GM19395 (cell line): ENCODE measurements around the gene CADM1.

Experiments used
- ATAC-seq: cut with Tn5 transposase; IDR thresholded peaks from one replicate; pipeline ENCODE4 v1.9.1; 2021; ENCODE audit warnings: mild to moderate bottlenecking, moderate library complexity; ENCODE audit not compliant: unreplicated experiment

Gene CADM1

DNA sequence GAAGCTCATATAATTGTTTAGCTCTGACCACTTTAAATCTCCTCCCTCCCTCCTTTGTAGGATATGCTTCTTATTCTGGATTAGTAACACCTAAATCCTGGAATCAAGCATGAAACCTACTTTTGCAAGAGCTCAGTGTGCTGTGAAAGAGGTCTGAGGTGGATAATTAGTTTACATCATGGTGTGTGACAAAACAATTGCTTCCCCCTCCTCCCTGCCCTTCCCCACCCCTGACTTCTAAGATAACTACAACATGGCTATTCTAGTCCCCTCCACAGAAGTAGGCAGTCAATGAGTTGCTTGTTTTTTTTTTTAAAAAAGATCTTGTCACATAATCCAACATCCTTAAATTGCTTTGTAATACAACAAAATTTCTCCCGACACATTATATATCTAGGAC is 314.0 kb downstream of the CADM1 start:
- ATAC-seq: no peak

DNA sequence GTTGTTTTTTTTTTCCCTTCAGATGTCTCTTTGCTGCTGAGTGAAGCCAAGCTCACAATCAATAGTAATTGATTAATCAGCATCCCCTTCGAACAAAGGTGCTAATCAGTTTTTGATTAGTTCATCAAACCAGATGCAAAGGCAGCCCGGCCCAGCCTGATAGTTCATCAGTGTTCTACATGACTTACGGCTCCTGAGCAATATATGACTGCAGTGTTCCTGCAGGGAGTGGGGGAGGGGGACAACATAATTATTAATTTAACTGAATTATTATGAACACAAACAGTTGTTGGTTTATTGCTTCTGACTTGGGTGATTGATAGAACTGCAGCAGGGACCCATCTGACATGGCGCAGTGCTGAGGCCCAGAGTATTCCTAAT is 315.3 kb downstream of the CADM1 start:
- ATAC-seq: no peak

DNA sequence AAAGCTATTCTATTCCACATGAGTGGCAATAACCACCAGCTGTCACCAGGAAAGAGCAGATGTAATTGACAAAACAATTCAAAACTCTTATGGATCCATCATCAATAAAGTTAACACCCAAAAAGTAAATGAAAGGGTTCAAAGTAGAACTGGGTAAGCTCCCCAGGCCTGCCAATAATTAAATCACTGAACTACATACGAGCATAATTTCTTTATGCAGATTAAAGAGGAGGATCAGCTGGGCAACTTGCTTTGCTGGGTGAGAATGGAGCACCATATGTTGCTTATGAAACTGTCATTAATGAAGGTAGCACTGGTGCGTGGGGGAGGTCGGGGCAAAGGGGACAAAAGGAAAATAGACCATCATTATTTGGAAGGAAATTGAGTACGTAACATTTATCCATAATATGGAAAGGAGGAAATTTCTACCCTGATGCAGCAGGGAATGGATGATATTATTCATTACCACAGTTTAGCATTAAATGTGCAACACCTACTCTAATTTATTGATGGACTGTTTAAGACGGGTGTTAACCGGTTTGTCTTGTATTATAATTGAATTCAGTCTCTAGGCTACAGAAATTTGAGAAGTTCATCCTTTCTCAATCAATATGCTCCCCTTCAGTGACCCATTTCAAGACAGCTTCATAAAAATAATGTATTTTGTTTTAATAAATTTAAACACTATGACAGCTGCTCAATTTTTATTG is 315.9 kb downstream of the CADM1 start:
- no peak for ATAC-seq

DNA sequence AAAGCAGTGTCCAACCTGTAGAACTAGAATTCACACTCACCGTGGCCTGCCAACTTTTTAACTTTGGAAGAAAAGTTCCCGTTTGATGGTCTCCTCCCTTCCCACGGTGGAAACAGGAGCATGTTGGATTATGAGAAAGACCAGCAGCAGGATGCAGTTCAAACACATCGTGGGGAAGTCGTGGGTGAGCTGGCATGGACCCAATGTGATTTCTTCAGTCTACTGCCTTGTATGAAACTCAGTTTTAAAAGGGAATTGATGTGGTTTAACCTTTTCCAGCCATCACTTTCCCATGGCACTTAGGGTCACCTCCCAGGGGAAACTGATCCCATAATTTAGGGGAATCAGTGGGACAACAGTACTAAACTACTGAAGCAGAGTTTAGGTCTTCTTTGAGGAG is 318.3 kb downstream of the CADM1 start:
- ATAC-seq: no peak

- ATAC-seq: no peak
Measured at GRCh38 chr11:115185507-115185906, 318.7 kb downstream of the CADM1 start.

- no peak for ATAC-seq
Measured at GRCh38 chr11:115184901-115185300, 319.3 kb downstream of the CADM1 start.

- ATAC-seq: no peak
Measured at GRCh38 chr11:115183830-115184229, 320.4 kb downstream of the CADM1 start.

GRCh38 chr11:115183136-115183535 is 321.1 kb downstream of the CADM1 start:
- no peak for ATAC-seq

DNA sequence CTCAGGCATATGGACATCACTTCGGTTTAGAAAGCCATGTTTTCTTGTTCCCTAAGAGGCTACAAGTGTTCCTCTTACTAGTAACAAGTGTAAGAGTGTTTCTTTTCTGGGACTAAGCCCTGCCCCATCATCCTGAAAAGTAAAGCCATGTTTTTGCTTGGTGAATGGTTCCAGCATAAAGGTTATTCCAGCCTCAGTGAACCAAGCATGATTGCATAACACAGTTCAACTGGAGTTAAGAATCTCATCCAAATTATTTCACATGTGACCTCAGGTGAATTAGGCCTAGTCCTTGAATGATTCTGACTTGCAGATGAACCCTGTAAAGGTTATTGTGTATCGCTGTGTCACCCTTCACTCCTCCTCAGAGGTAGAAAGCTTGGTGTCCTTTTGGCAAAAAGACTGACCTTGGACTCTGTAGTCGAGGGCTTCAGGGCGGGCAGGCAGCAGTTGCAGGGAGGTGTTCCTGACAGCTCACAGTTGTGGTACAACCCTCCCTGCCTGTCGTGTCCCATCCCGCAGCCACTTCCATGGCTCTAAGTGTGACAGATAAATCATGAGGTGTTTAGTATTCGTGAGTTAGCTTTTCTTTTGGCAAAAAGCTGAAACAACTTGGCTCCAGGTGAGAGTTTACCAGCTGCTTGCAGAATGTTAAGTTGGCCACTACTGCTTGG is 321.8 kb downstream of the CADM1 start:
- no peak for ATAC-seq

- no peak for ATAC-seq
Measured at GRCh38 chr11:115181538-115181937, 322.7 kb downstream of the CADM1 start.

DNA sequence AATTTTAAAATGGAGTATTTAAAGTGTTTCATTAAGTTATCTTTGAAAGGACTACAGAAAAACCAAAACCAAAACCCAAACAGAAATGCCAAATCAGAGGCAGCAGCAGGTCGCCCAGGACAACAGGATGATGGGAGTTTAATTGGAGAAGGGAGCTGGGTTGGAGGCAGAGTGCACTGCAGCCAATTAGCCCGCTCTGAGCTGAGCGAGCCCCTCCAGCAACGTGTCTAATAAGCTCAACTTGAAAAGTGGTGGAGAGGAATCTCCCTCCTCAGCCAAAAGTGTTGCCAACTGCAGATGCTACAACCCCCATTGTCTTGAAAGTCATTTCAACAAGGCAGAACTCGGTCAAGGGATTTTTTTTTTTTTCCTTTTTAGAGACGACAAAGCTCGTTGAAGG is 323.9 kb downstream of the CADM1 start:
- no peak for ATAC-seq

DNA sequence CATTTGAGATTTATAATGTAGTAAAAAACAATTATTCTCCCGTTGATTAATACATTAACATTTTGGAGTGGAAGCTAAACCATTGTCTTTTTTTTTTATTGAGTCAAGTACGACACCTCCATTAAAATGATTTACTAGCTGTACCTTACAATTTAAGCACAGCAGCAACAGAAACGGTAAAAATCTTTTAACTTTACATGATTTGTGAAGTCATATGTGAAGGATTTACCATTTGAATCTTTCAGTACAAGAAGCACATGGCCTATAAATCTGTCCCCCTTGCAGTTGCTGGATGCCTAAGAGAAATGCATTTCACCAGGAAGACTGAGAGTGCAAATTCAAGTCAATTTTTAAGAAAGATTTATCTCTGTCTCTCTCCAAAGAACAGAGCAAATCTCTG is 324.6 kb downstream of the CADM1 start:
- ATAC-seq: no peak

- ATAC-seq: no peak
Measured at GRCh38 chr11:115178705-115179104, 325.5 kb downstream of the CADM1 start.

- no peak for ATAC-seq
Measured at GRCh38 chr11:115173136-115173535, 331.1 kb downstream of the CADM1 start.

GRCh38 chr11:115170133-115170815 is 333.9 kb downstream of the CADM1 start:
- ATAC-seq: no peak

- ATAC-seq: no peak
Measured at GRCh38 chr11:115169251-115169650, 335.0 kb downstream of the CADM1 start.

DNA sequence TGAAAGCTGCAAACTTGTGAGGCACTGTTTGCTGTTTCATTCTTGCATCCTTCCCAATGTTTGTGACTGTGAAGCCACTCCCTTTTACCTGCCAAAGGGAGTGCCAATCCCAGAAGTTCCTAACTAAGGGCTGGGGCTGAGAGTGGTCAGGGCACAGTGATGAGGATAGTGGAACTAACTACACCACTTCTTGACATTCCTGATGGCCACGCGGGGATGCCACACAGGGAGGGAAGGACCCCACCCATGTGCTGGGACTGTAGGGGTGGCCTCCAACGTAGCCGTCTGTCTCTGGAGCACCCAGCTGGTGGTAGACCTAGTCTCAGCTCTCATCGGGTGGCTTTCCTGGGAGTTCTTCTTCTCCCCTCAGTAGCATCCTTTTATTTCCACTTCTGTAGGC is 335.5 kb downstream of the CADM1 start:
- no peak for ATAC-seq

GRCh38 chr11:115168229-115168671 is 336.0 kb downstream of the CADM1 start:
- ATAC-seq: no peak

DNA sequence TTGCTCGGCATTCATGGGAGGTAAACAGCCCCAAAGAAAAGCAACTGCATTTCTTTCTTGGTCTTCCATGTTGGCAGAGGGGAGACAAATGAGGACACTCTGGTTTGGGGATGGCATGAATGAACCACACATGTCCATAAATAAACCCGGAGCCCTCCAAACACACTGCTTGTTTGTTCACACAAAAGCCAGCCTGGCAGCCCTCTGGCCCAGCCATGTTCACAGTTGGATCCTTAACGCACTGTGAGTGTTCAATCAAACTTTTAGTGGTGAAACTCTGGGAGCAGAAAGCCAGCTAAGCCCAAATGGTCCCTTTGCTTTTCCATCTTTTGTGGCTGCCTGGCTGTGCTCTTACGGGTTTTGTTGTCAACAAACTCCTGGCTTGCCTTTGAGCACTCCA is 336.8 kb downstream of the CADM1 start:
- ATAC-seq: no peak

DNA sequence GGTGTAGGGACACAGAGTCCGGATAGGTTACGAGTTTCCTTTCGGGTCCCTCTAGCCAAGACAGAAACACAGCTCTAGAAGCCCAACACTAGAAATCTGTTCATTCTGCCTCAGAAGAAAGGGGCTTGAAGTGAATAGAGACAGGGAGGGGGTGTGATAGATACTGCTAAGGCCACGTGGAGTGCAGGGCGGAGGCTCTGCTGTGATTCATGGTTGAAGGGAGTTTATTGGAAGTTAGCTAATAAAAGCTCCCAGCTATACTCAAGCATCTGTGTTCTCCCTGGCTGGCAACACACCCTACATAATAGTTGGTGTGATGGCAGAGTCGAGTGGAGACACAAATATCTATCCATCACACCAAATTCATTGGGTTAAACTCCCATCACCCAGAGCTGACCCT is 337.4 kb downstream of the CADM1 start:
- no peak for ATAC-seq

DNA sequence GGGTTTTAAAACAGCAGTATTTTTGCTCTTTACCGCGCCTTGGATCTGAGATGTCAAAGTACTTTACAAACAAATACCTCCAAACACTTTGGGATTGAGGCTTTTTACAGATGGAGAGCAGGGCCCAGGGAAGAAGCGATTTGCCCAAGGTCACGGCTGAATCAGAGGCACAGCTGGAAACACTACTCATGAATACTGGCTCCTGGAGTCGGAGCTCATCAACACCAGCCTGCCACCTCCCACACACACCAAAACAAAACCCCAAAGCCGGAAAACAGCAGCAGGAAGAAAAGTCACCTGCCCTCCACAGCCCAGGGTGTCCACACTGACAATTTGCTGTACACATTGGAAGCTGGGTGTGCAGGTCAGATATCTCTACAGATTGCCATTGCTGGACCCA is 339.4 kb downstream of the CADM1 start:
- ATAC-seq: no peak

- no peak for ATAC-seq
Measured at GRCh38 chr11:115162919-115163318, 341.3 kb downstream of the CADM1 start.
